Bronchial epithelial cell (primary cell): ENCODE measurements around the gene KISS1. TPM values are rescaled to one million over a fixed set of nuclear protein-coding genes. Genes with fewer than 3 reads are reported as not detected.
A peak's percentile ranks its signal among the peaks of the same experiment; 100 is the strongest.

Source experiments
- DNase-seq: peaks from one replicate; pipeline ENCODE4 v3.0.0-alpha.2; 2010; ENCODE audit warnings: low read depth
- FAIRE-seq: peaks from 2 replicates; lab custom pipeline; 2011; peaks lifted over from hg19 to GRCh38; lab: Jason Lieb, UNC
- H3K27me3 ChIP-seq: 2 replicates; pipeline ENCODE4 v1.5.1; 2011; ENCODE audit warnings: low read length; ENCODE audit not compliant: control insufficient read depth, insufficient read depth
- H3K36me3 ChIP-seq: 2 replicates; pipeline ENCODE4 v1.5.1; 2011; ENCODE audit warnings: low read length; ENCODE audit not compliant: control insufficient read depth, insufficient read depth
- H3K4me3 ChIP-seq: 2 replicates; pipeline ENCODE4 v1.5.1; 2011; ENCODE audit warnings: mild to moderate bottlenecking, low read depth, low read length, control low read depth
- total RNA-seq: library from RNA; depleted of rRNA; stranded (reverse); fragments of >200 nt; gene quantifications from 2 replicates; pipeline ENCODE4 v1.2.1, GENCODE V29; 2014
- TF ChIP-seq, protein P1 (sequence below): IDR thresholded peaks from 2 replicates; pipeline ENCODE4 v1.5.1; 2011; ENCODE audit warnings: mild to moderate bottlenecking, moderate library complexity, low read length, control low read depth, inconsistent platforms; ENCODE audit not compliant: insufficient read depth, severe bottlenecking

Gene KISS1
- total RNA-seq, 1 donor from 2014 or later: not detected

DNA sequence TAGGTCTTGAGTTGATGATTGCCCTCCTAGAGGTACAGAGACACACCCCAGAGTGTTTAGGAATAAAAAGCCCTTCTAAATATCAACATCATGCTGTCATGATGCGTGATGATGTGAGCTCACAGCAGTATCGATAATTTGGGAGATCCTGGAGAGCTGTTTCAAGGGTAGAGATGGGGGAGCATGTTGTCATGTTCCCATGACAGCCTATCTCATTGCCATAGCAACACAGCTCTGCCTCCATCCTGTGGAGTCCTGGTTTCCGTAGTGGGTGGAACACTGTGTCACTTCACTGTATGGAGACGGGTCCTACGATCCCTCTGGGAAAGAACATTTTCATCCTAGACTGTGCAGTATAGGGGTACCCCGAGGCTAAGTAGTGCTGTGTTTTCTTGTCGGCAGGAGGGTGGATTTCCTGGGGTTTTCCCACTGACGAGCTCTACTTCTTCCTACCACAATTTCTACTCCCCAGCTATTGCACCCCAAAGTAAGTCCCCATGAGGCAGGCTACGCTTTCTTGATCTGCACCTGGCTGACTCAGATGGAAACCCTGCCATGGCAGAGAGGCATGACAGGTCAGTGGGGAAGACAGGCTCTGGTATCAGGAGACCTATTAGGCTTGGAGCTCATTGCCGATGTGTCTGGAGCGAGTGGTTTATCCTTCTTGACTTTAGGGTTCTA is 7.2 kb downstream of the KISS1 start:
- H3K27me3 ChIP-seq: no peaks in the 10 kb centered on the region
- FAIRE-seq (no peak), DNase-seq (no peak)
- TF ChIP-seq, protein P1, sequence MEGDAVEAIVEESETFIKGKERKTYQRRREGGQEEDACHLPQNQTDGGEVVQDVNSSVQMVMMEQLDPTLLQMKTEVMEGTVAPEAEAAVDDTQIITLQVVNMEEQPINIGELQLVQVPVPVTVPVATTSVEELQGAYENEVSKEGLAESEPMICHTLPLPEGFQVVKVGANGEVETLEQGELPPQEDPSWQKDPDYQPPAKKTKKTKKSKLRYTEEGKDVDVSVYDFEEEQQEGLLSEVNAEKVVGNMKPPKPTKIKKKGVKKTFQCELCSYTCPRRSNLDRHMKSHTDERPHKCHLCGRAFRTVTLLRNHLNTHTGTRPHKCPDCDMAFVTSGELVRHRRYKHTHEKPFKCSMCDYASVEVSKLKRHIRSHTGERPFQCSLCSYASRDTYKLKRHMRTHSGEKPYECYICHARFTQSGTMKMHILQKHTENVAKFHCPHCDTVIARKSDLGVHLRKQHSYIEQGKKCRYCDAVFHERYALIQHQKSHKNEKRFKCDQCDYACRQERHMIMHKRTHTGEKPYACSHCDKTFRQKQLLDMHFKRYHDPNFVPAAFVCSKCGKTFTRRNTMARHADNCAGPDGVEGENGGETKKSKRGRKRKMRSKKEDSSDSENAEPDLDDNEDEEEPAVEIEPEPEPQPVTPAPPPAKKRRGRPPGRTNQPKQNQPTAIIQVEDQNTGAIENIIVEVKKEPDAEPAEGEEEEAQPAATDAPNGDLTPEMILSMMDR: no peak
- H3K4me3 ChIP-seq: no peak overlapping the region
- H3K36me3 ChIP-seq: no peaks in the 10 kb centered on the region

DNA sequence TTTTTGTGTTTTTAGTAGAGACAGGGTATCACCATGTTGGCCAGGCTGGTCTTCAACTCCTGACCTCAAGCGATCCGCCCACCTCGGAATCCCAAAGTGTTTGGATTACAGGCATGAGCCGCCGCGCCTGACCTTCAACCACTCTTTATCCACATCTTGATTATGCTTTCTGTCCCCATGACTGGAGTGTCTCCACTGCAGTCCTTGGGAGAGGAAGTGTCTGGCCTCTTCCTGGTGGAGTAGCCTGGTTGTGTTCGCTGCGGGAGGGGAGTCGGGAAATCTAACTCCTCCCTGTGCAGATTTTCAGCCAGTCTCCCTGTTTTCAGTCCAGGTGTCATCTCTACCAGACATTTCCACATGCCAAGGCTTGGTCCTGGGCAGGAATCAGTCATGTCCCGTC is 9.7 kb downstream of the KISS1 start:
- Histone ChIP-seq H3K36me3 (no peaks in the 10 kb centered on the region), H3K27me3 (no peaks in the 10 kb centered on the region), H3K4me3 (no peak overlapping the region)
- TF ChIP-seq, protein P1: no peak
- no peak for FAIRE-seq
- DNase-seq: no peak

GRCh38 chr1:204181116-204181515 is 15.2 kb downstream of the KISS1 start:
- TF ChIP-seq, protein P1: no peak
- DNase-seq (no peak), FAIRE-seq (peak; percentile 93)
- no peaks in the 10 kb centered on the region for H3K36me3 ChIP-seq
- H3K27me3 ChIP-seq: peaks cover 2% of the 10 kb centered on the region
- H3K4me3 ChIP-seq: no peak overlapping the region

GRCh38 chr1:204180133-204180532 is 16.2 kb downstream of the KISS1 start:
- no peak overlapping the region for H3K4me3 ChIP-seq
- TF ChIP-seq, protein P1: no peak
- peaks cover 2% of the 10 kb centered on the region for H3K27me3 ChIP-seq
- H3K36me3 ChIP-seq: no peaks in the 10 kb centered on the region
- DNase-seq (no peak), FAIRE-seq (no peak)

- FAIRE-seq (no peak), DNase-seq (no peak)
- TF ChIP-seq, protein P1: no peak
- Histone ChIP-seq H3K36me3 (no peaks in the 10 kb centered on the region), H3K27me3 (peaks cover 2% of the 10 kb centered on the region), H3K4me3 (no peak overlapping the region)
Observed at GRCh38 chr1:204178487-204179281, 17.6 kb downstream of the KISS1 start.
